Effector memory CD8-positive, alpha-beta T cell (primary cell): Measurements from ENCODE around the gene TAGLN2.
A peak's percentile ranks its signal among the peaks of the same experiment; 100 is the strongest.

Experiments used
- ATAC-seq: fragments of 150-1000 bp; cut with Tn5 transposase; replicated peaks from 2 replicates; pipeline ENCODE4 v1.10.0; 2021; ENCODE audit warnings: mild to moderate bottlenecking, moderate library complexity
- DNase-seq, 3 experiments: peaks; one replicate each; pipeline ENCODE4 v3.0.0; 2021
- H3K27ac Mint-ChIP-seq, 2 donors: one replicate each; pipeline ENCODE4 v1.8.0; 2022; ENCODE audit warnings: mild to moderate bottlenecking in 2 of 2, mixed read lengths in 2 of 2, moderate library complexity in 2 of 2
- H3K27me3 Mint-ChIP-seq, 2 donors: one replicate each; pipeline ENCODE4 v1.8.0; 2022; ENCODE audit warnings: mixed read lengths in 2 of 2
- H3K36me3 Mint-ChIP-seq: one replicate; pipeline ENCODE4 v1.8.0; 2022; ENCODE audit warnings: mild to moderate bottlenecking, moderate library complexity, mixed read lengths; ENCODE audit not compliant: insufficient read depth
- H3K4me1 Mint-ChIP-seq, 2 donors: one replicate each; pipeline ENCODE4 v1.8.0; 2022; ENCODE audit warnings: low read depth in 2 of 2, mixed read lengths in 2 of 2
- H3K4me3 Mint-ChIP-seq, 2 donors: one replicate each; pipeline ENCODE4 v1.8.0; 2022; ENCODE audit warnings: mild to moderate bottlenecking in 2 of 2, mixed read lengths in 2 of 2, moderate library complexity in 2 of 2
- H3K9me3 Mint-ChIP-seq, 2 donors: one replicate each; pipeline ENCODE4 v1.8.0; 2022; ENCODE audit warnings: mixed read lengths in 2 of 2

Gene TAGLN2

DNA sequence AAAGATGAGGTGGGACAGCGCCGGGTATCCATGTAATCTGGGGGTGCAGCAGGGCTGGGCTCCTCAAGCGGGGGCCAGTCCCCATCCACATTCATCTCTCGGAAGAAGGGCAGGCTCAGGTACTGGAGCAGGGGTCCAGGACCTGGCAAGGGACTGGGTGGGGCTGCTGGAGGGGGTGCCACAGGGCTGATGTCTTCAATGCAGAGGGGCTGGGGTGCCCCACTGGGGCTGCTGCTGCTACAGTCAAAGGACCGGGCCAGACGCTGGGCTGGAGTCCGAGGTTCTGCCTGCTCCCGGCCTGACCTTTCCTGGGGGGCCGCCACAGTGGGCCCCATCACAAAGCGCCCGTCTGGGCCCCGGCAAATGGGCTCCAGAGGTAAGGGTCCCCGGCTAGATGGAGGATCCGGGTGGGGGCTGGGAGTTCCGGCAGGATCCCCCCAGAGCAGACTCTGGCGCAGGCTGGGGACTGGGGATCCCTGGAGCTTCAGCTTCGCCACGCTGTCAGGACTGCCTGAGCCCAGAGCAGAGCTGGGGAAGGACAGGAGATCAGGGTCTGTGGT lies 3.3 kb upstream of the TAGLN2 start:
- no peaks in the 10 kb centered on the region for H3K9me3 Mint-ChIP-seq
- no peak overlapping the region for H3K4me3 Mint-ChIP-seq
- peaks cover 43% of the 10 kb centered on the region for H3K36me3 Mint-ChIP-seq
- H3K27ac Mint-ChIP-seq, result no peak overlapping the region
- ATAC-seq, result no peak
- H3K27me3 Mint-ChIP-seq, result peaks cover 0 to 18% of the 10 kb centered on the region in 2 donors
- DNase-seq, result no peak
- peaks cover 20% of the 10 kb centered on the region in 2 donors for H3K4me1 Mint-ChIP-seq

DNA sequence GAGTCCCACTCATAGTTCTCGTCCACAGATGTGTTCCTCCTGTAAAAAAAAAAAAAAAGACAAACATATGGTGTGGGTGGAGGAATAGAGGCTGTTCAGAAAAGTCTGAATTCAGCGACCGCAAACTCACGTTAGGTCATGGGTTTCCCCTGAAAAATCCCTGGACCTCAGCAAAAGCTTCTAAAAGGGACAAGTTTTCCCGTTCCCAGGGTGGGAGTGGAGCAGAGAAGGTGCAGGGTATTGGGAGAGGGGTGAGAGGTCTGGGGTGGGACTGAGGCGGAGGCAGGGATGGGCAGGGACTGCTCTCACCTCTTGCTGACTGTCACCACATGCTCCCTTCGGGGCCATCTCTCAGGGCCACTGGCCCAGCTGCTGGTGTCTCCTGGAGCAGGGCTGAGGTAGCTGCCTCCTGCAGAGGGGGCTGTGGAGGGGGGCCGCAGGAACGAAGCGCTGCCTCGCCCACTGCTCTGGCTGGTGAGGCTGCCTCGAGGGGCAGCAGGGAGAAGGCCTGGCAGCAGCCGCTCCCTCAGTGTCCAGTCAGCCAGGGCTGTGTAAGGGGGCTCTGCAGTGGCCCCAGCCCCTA lies 2.6 kb upstream of the TAGLN2 start:
- Mint-ChIP-seq H3K4me3 (no peak overlapping the region), H3K4me1 (peaks cover 27% of the 10 kb centered on the region in 2 donors), H3K9me3 (no peaks in the 10 kb centered on the region), H3K36me3 (peaks cover 49% of the 10 kb centered on the region), H3K27me3 (peaks cover 0 to 18% of the 10 kb centered on the region in 2 donors), H3K27ac (peak overlapping the region in 1 of 2 donors; percentile 81)
- ATAC-seq (no peak), DNase-seq (no peak)

GRCh38 chr1:159927211-159927848 lies 2.0 kb upstream of the TAGLN2 start:
- H3K36me3 Mint-ChIP-seq, result peaks cover 55% of the 10 kb centered on the region
- peak overlapping the region; percentile 81 to 100 for H3K27ac Mint-ChIP-seq
- peaks cover 0 to 18% of the 10 kb centered on the region in 2 donors for H3K27me3 Mint-ChIP-seq
- DNase-seq, result no peak
- peaks cover 31 to 33% of the 10 kb centered on the region in 2 donors for H3K4me1 Mint-ChIP-seq
- no peak overlapping the region for H3K4me3 Mint-ChIP-seq
- no peak for ATAC-seq
- no peaks in the 10 kb centered on the region for H3K9me3 Mint-ChIP-seq

- H3K4me1 Mint-ChIP-seq, result peaks cover 48 to 49% of the 10 kb centered on the region in 2 donors
Observed at GRCh38 chr1:159925719-159926078, 392 bp upstream of the TAGLN2 start.

GRCh38 chr1:159924025-159924790 lies 1.1 kb downstream of the TAGLN2 start:
- Mint-ChIP-seq H3K4me3 (peak overlapping the region; percentile 94 to 96), H3K27ac (peak overlapping the region; percentile 100), H3K4me1 (peaks cover 59 to 60% of the 10 kb centered on the region in 2 donors), H3K27me3 (peaks cover 0 to 5% of the 10 kb centered on the region in 2 donors), H3K9me3 (no peaks in the 10 kb centered on the region), H3K36me3 (peaks cover 83% of the 10 kb centered on the region)
- ATAC-seq (peak; percentile 50), DNase-seq (peak; percentile 72 to 75 (median 73))

More at GRCh38 chr1:159925719-159926078, 392 bp upstream of the TAGLN2 start:
- no peak for DNase-seq
- no peaks in the 10 kb centered on the region for H3K9me3 Mint-ChIP-seq
- peak; percentile 0 for ATAC-seq
- peak overlapping the region; percentile 100 for H3K27ac Mint-ChIP-seq
- peak overlapping the region; percentile 94 to 96 for H3K4me3 Mint-ChIP-seq
- H3K27me3 Mint-ChIP-seq, result peaks cover 0 to 13% of the 10 kb centered on the region in 2 donors
- peaks cover 69% of the 10 kb centered on the region for H3K36me3 Mint-ChIP-seq

DNA sequence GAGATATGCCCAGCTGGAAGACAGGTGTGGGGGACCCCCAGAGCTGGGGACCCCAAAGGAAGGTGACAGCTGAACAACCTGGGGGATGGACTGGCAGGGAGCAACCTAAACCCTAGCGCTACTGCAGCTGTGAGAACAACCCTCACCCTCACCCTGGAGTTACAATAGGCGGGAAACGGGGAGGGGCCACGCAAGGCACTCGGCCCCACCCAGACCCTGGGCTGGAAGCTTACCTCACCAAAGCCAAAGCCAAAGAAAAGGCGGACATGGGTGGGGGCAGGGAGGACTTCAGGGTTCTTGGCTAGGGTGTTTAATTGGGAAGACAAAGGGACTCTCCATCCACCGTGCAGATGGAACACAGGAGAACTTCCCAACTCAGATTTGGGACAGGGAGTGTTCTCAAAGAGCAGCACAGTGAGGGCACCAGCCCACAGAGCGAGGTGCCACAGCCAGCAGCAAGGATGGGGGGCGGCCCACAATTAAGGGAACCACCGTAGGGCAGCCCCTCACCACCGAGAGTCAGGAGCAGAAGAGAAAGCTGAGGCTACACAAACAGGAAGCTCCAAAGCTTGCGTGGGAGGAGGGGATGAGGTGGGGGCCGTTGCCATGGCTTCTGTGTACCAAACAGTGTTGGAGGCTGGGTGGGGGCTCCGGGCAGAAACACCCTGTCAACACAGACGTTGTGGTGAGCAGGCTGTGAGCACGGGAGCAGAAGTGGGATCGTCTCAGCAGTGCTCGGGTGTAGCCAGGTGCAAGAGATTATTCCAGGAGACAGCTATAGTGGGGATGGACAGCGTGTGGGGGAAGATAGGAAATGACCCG lies 1.9 kb downstream of the TAGLN2 start:
- Mint-ChIP-seq H3K27ac (peak overlapping the region; percentile 100), H3K4me3 (peak overlapping the region; percentile 94 to 96), H3K36me3 (peaks cover 87% of the 10 kb centered on the region), H3K9me3 (no peaks in the 10 kb centered on the region), H3K4me1 (peaks cover 60 to 61% of the 10 kb centered on the region in 2 donors), H3K27me3 (no peaks in the 10 kb centered on the region)
- ATAC-seq, result peak; percentile 66
- peak; percentile 93 to 95 (median 95) for DNase-seq

GRCh38 chr1:159922511-159923202 lies 2.6 kb downstream of the TAGLN2 start:
- H3K27me3 Mint-ChIP-seq, result no peaks in the 10 kb centered on the region
- H3K4me1 Mint-ChIP-seq, result peaks cover 67 to 69% of the 10 kb centered on the region in 2 donors
- H3K36me3 Mint-ChIP-seq, result peaks cover 95% of the 10 kb centered on the region
- H3K4me3 Mint-ChIP-seq, result peak overlapping the region; percentile 94 to 96
- no peak for DNase-seq
- ATAC-seq, result no peak
- peak overlapping the region; percentile 100 for H3K27ac Mint-ChIP-seq
- no peaks in the 10 kb centered on the region for H3K9me3 Mint-ChIP-seq

GRCh38 chr1:159921700-159922504 lies 3.4 kb downstream of the TAGLN2 start:
- DNase-seq, result peak in 2 of 3 experiments; percentile 30 to 49
- peaks cover 100% of the 10 kb centered on the region for H3K36me3 Mint-ChIP-seq
- ATAC-seq, result no peak
- peak overlapping the region; percentile 100 for H3K27ac Mint-ChIP-seq
- H3K4me1 Mint-ChIP-seq, result peaks cover 71% of the 10 kb centered on the region in 2 donors
- no peaks in the 10 kb centered on the region for H3K27me3 Mint-ChIP-seq
- H3K4me3 Mint-ChIP-seq, result peak overlapping the region; percentile 94 to 96
- no peaks in the 10 kb centered on the region for H3K9me3 Mint-ChIP-seq

DNA sequence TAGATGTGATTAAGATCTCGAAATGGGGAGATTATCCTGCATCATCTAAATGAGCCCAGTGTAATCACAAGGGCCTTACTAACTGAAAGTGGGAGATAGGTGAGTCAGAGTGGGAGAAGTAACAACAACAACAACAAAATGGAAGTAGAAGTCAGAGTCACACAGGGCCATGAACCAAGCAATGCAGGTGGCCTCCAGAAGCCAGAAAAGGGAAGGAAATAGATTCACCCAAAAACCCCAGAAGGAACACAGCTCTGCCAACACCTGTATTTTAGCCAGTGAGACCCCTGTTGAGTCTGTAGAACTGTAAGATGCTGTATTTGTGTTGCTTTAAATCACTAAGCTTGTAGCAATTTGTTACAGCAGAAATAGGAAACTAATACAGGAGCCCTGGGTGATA lies 4.1 kb downstream of the TAGLN2 start:
- no peak for ATAC-seq
- no peaks in the 10 kb centered on the region for H3K9me3 Mint-ChIP-seq
- no peaks in the 10 kb centered on the region for H3K27me3 Mint-ChIP-seq
- H3K27ac Mint-ChIP-seq, result peak overlapping the region; percentile 100
- H3K36me3 Mint-ChIP-seq, result peaks cover 100% of the 10 kb centered on the region
- no peak for DNase-seq
- peaks cover 65 to 73% of the 10 kb centered on the region in 2 donors for H3K4me1 Mint-ChIP-seq
- peak overlapping the region; percentile 94 to 96 for H3K4me3 Mint-ChIP-seq

DNA sequence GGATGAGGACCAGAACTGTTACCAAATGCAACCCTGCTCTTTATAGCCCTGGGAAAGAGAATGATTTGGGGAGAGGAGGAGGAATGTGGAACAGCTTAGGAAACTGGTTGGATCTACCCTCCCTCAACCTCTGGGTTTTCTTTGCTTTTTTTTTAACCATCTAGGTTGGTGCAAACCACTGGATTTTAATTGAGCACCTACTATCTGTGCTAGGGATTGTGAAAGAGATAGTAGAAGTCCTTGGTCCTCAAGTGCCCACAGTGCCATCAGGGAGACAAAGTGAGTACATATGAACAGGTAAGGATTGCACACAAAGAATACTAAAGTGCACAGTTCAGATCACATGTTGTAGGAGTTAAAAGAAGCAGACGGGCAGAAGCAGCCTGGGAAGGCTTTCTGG lies 4.7 kb downstream of the TAGLN2 start:
- peaks cover 100% of the 10 kb centered on the region for H3K36me3 Mint-ChIP-seq
- peak overlapping the region; percentile 94 to 96 for H3K4me3 Mint-ChIP-seq
- ATAC-seq (no peak), DNase-seq (no peak)
- peaks cover 64 to 72% of the 10 kb centered on the region in 2 donors for H3K4me1 Mint-ChIP-seq
- H3K9me3 Mint-ChIP-seq, result no peaks in the 10 kb centered on the region
- H3K27ac Mint-ChIP-seq, result peak overlapping the region; percentile 100
- no peaks in the 10 kb centered on the region for H3K27me3 Mint-ChIP-seq

GRCh38 chr1:159920202-159920601 lies 5.1 kb downstream of the TAGLN2 start:
- DNase-seq (no peak), ATAC-seq (no peak)
- peaks cover 96% of the 10 kb centered on the region for H3K36me3 Mint-ChIP-seq
- no peaks in the 10 kb centered on the region for H3K9me3 Mint-ChIP-seq
- peak overlapping the region; percentile 94 to 96 for H3K4me3 Mint-ChIP-seq
- no peaks in the 10 kb centered on the region for H3K27me3 Mint-ChIP-seq
- H3K27ac Mint-ChIP-seq, result peak overlapping the region; percentile 100
- peaks cover 65 to 68% of the 10 kb centered on the region in 2 donors for H3K4me1 Mint-ChIP-seq
